ENCODE measurements around the gene PWP2. TPM values are rescaled to one million over a fixed set of nuclear protein-coding genes. Genes with fewer than 3 reads are reported as not detected.
"Not testable (repeated sequence)": the region's sequence is repeated elsewhere in the genome, so short reads cannot be mapped to it uniquely, and the experiment has no call there.

The PWP2 gene
- 10 to 100 TPM in 1 of 5 donors, 1 to 10 TPM in 4; 2.3 to 11.2 (median 4.2) TPM for polyA plus RNA-seq (ENCODE audit: insufficient read depth in 1 of 5, insufficient read length in 5 of 5, low replicate concordance in 1 of 5)
- long read RNA-seq, donor 1, partial matches to known transcripts: 0 of 3 reads
- long read RNA-seq, donor 1, other reads (novel, unspliced or antisense): 0 of 3 reads
- long read RNA-seq, donor 2, partial matches to known transcripts: 0 of 2 reads
- long read RNA-seq, donor 2, other reads (novel, unspliced or antisense): 0 of 2 reads
- long read RNA-seq, donor 3: 0 reads
- long read RNA-seq, donor 4: 0 reads
- long read RNA-seq, donor 5: 0 reads
- long read RNA-seq, donor 6, partial matches to known transcripts: 0 of 2 reads
- long read RNA-seq, donor 6, other reads (novel, unspliced or antisense): 0 of 2 reads
- long read RNA-seq, donor 7, partial matches to known transcripts: 0 of 1 reads
- long read RNA-seq, donor 7, other reads (novel, unspliced or antisense): 0 of 1 reads
- long read RNA-seq, donor 8: 0 reads

DNA sequence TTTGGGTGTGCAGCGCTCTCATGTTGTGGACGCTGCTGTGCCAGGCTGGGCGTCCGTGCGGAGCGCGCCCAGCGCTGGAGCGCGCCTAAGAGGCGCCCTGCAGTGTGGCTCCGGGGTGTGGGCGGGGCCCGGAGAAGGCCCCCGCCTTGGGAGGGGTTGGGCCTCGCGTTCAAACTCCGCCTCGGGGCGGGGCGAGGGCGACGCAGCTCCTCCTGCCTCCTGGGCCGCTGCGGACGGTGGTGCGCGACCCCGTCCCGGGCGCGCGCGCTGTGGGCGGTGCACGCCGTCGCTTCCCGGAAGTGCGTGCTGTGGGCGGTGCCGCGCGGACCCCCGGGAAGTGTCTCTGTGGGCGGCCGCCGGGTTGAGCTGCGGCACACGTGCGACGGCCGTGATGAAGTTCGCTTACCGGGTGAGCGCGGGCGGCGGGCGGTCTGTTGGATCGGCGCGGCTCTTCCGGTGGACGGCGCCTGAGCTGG, at the start of gene PWP2:
TSS of gene PWP2 (plus strand) at position 374 of the 476 bp plus-strand sequence. CDS start at position 392, 18 bp downstream.
- DNase-seq: not testable (repeated sequence)

DNA sequence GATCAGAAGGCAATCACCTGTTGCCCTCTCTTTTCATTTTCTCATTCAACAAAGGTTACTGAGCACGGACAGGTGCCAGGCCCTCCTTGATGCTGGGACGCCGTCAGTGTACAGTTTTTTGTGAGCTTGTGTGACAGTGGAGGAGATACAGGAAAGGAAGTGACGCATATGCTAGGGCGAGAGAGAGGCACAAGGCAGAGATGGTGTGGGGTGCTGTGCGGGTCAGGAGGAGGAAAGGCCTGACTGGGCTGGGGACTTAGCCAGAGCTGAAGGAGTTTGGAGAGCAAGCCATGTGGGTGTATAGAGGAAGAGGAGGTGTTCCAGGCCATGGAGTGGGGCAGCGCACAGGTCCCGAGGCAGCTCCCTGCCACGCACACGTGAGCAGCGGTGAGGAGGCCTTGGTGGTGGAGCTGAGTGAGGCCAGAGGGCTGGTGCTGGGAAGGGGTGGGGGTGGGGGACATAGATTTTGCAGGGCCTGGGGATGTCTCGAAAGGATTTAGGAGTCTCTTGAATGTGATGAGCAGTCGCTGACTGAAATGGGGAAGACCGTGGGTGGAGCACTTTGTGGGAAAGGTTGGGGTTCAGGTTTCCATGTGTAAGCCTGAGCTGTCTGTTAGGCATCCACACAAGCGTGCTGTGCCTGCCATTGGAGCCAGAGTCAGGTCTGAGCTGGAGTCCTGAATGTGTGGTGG, 49.1 kb upstream of the PWP2 start:
- no peak for DNase-seq

DNA sequence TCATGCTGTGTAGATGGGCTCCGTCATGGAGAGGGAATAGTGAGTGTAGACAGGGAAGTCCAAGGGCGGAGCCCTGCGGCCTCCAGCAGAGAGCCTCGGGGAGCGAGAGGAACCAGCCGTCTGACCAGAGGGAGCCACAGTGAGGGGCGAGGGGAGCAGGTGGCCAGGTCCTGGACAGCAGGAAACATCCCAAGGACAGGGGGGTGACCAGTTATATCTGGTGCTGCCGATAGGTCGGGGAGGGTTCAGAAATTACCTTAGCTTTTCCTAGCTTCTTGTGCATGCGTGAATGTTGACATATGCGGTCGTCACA, 48.6 kb upstream of the PWP2 start:
- no peak for DNase-seq

GRCh38 chr21:44058981-44059380, 48.2 kb upstream of the PWP2 start:
- DNase-seq: no peak

DNA sequence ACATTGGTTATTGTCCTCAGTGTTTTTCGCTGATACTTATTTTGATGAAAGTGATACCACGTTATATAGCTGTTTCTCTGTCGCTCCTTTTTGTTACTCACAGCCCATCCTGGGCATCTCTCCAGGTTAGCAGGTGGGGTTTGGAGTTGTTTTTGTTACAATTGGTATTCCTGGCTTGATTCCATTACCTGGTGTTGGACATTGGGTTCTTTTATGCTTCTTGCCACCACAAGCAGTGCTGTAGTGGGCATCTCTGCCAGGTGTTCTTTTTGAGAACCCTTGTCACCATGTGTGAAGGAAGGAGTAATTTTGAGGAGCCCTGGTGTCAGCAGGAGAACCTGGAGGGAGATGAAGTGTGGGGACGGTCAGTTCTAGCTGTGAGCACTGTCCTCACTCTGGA, 47.5 kb upstream of the PWP2 start:
- DNase-seq: no peak

GRCh38 chr21:44062380-44062779, 44.8 kb upstream of the PWP2 start:
- DNase-seq: no peak

GRCh38 chr21:44063151-44063912, 43.9 kb upstream of the PWP2 start:
- DNase-seq: no peak

DNA sequence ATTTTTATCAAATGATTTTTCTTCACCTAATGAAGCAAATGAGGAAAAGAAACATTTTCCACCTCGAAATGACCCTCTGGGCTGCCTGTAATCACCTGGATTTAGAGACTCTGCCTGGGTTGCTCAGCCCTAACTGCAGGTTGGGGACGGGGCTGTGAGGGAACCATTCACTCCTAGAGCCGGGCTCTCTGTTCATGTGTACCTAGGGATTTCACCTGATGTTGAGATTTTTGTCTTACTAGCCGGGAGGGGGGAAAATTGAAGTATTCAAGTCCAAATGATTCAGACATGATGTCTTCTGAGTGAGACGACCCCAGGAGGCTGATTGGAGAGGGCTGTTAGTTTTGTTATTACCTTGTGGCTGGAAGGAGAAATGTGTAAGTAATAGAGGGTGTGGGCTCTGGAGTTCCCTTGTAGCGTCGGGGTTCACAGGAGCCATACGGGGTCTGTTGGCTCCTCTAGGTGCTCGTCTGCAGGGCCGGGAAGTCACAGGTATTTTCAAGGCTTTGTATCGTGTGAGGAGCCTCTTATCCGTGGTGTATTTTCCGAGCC, 42.3 kb upstream of the PWP2 start:
- DNase-seq: no peak

DNA sequence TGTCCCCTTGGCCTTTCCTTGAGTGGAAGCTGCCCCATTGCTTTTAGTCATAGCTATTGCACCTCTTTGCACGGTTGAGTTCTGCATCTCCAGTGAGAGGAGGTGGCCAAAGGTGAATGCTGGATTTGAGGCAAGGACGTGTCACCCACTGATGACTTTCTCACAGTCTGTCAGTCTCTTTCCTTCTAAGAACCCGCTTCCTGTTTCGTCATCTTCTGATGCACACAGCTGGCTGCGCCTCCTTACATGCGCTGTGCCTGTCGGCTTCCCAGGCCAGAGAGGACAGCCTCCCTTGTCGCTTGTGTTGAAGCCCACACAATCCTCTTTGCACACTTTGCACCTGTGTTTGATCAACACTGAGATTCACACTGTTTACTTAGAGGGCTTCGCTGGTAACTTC, 41.8 kb upstream of the PWP2 start:
- DNase-seq: no peak

GRCh38 chr21:44066116-44066515, 41.1 kb upstream of the PWP2 start:
- no peak for DNase-seq

DNA sequence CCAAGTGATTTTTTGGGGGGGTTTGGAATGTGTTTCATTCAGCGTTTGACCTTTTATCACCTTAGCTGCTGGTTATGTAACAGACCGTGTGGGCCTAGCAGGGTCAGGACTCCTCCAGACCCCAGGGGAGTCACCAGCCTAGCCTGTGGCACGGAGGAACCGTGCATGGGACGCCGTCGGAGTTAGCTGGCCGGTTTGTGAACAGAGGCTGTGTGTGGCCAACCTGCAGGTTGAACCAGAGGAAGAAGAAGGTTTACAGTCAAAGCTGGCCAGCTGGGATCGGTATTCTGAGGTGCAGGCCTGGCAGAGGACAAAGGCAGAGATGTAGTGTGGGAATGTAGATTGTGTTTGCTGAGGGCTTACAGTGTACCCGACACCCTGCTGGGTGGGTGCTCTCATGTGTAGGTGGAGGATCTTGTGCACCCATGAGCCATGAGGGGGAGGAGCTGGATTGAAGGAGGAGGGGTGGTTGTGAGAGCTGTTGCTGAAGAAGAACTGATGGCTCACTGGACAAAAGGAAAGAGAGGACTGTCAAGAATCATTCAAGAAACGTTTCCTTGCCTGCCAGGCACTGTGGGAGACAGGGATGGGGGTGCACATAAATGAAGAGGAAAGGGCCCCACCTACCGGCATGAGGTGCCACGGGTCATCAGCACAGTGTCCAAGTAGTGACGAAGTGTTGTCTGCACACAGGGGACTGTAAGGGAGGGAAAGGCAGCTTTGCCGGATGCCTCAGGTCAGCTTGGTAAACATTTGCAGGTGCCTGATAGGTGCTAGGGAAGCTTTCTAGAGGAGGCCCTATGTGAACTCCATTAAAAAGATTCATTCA, 40.0 kb upstream of the PWP2 start:
- DNase-seq: no peak

DNA sequence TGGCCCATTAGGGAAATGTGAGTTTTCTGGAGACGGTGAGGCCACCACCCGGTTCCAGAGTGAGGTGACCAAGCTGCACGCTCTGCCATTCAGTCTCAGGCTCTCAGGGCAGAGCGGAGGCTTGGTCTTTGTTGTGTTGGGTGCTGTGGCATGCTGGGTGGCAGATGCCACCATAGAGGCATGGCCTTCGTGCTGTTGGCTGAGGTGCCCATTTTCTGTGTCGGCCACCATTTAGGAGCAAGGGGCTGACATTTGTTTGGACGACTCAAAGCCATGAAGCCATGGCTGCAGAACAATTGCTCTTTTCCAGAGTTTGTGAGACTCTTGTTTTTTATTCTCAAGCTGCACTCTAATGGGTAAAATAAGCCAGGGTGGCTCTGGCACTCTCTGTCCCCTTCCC, 36.8 kb upstream of the PWP2 start:
- no peak for DNase-seq

DNA sequence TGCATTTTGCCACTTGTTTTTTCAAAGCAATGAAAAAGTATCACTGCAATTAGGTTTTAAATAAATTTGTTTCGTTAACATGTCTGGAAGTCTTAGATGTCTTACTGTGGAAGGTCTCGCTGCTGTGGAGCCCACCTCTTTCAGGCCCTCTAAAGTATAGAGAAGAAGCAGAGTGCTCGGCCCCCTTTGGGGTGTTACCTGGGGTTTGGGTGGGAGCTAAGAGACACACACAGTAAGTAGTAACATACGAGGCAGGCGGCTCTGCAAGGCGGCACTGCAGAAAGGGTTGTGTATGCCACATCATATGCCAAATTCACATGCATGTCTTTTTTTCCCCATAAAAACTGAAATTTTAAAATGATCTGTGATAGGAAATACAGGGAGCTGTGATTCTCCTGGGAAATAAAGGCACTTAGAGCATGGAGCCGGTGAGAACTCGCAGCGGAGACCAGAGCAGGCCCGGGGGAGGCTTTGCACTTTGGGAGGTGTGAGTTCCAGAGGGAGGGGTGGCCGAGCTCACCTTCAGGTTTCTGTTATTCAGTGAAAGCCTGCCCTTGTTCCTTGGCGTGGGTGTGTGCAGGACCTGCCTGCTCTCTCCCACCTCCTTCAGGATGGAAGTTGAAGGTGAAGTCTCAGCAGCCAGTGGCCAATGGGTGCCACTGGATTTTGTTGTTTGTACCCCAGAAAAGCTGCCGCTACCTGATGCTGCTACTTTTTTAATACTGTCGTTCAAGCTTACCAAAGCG, 35.7 kb upstream of the PWP2 start:
- DNase-seq: no peak

GRCh38 chr21:44072111-44072510, 35.1 kb upstream of the PWP2 start:
- no peak for DNase-seq

DNA sequence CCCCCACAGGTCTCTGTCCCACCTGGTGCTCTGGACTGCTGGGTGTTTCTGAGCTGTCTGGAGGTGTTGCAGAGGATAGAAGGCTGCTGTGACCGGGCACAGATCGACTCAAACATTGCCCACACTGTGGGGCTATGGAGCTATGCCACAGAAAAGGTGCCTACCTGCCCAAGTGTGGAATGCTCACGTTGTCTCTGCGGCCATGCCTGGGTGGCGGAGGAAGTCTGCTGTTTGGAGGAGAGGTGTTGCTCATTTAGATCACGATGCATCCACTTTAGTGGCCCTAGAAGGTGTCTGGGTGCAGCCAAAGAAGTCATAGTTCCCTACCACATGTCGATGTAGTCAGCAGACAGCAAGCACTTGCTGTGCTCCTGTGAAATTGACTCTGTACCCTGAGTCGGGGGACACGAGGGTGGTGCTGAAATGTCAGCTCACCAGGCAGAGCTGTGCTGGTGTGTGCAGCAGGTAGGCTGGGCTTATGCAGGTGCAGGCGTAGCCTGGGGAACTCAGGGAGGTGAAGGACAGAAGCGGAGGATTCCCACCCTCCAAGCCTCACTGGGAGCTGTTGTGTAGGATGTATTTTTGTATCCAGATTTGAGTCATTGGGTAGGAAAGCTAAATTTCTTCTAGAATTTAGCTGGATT, 32.8 kb upstream of the PWP2 start:
- no peak for DNase-seq

GRCh38 chr21:44076316-44076715, 30.9 kb upstream of the PWP2 start:
- no peak for DNase-seq

- DNase-seq: no peak
These were observed 28.7 kb upstream of the PWP2 start for GRCh38 chr21:44078411-44078981.

DNA sequence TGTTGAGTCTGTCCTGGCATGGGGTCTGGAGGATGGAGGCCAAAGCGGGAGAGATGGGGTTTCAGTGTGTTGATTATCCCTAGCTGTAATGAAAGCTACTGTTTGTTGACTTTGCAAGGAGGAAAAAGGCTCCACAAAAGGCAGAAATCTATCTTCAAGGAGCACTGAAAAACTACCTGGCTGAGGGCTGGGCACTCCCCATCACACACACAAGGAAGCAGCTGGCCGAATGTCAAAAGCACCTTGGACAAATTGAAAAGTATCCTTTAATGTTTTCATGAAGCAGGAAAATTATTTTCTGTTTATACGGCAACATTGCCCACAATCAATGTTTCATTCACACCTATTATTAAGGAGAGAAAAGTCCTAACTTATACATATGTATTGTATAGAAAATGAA, 27.8 kb upstream of the PWP2 start:
- DNase-seq: no peak

DNA sequence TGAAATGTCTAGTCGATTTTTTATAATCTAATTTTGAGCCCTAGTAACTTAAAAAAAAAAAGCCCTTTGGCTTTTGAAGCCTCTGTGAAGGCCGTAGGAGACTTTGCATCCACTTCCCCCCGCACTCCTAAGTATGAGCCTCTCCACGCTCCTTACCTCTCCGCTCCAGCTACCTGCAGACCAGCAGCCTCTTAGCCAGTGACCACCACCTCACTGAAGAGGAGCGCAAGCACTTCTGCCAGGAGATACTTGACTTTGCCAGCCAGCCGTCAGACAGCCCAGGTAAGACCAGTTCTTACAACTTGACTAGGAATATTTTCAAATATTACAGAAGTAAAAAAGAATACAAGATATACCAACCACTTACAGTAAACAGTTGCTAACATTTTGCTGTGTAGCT, 27.4 kb upstream of the PWP2 start:
- DNase-seq: no peak

All from right lung (tissue), 10 donors.